WTC11 (cell line): ENCODE results near the gene TRMT1L. TPM values are rescaled to one million over a fixed set of nuclear protein-coding genes. Genes with fewer than 3 reads are reported as not detected.

ENCODE experiments used
- ATAC-seq: fragments of 200-7000 bp; cut with Tn5 transposase; 2 replicates; pipeline ENCODE4 v1.10.0; 2021; ENCODE audit warnings: mild to moderate bottlenecking, moderate library complexity
- CTCF ChIA-PET: fragments of 300-600 bp; sonication (Branson Sonifier 250); formaldehyde crosslinking; loops from one replicate; lab custom pipeline; 2021; ENCODE audit warnings: antibody characterized with exemption; lab: Charles Lee
- POLR2A ChIA-PET: fragments of 350-600 bp; sonication (Branson Sonifier 250); formaldehyde crosslinking; loops from one replicate; lab custom pipeline; 2021; ENCODE audit warnings: antibody characterized with exemption; lab: Charles Lee
- DNase-seq: peaks from one replicate; pipeline ENCODE4 v3.0.0; 2021; ENCODE audit warnings: low spot score
- H3K27ac Mint-ChIP-seq: 2 replicates; pipeline ENCODE4 v1.8.0; 2021; ENCODE audit warnings: mixed read lengths
- H3K27me3 Mint-ChIP-seq: 2 replicates; pipeline ENCODE4 v1.8.0; 2021; ENCODE audit warnings: low read depth, mild to moderate bottlenecking, moderate library complexity, mixed read lengths
- H3K36me3 Mint-ChIP-seq: 2 replicates; pipeline ENCODE4 v1.8.0; 2021; ENCODE audit warnings: mixed read lengths
- H3K4me1 Mint-ChIP-seq: 2 replicates; pipeline ENCODE4 v1.8.0; 2022; ENCODE audit warnings: mixed read lengths
- H3K4me3 Mint-ChIP-seq: 2 replicates; pipeline ENCODE4 v1.8.0; 2021; ENCODE audit warnings: mild to moderate bottlenecking, moderate library complexity, mixed read lengths
- H3K9me3 Mint-ChIP-seq: 2 replicates; pipeline ENCODE4 v1.8.0; 2021; ENCODE audit warnings: mixed read lengths
- ARID4B ChIP-seq: sonication (generic); formaldehyde crosslinking; IDR thresholded peaks from 2 replicates; pipeline ENCODE4 v1.8.0; 2023; ENCODE audit warnings: missing genetic modification reagents, mild to moderate bottlenecking, borderline replicate concordance
- CDX4 ChIP-seq: fragments of 250-450 bp; sonication (Bioruptor Pico); IDR thresholded peaks from 2 replicates; pipeline ENCODE4 v1.9.0; 2021; ENCODE audit warnings: moderate library complexity, mild to moderate bottlenecking, inconsistent platforms, borderline replicate concordance
- FOXJ3 ChIP-seq: sonication (generic); formaldehyde crosslinking; IDR thresholded peaks from 2 replicates; pipeline ENCODE4 v1.9.0; 2021; ENCODE audit warnings: missing genetic modification reagents, mild to moderate bottlenecking, borderline replicate concordance
- FOXP4 ChIP-seq: sonication (generic); formaldehyde crosslinking; IDR thresholded peaks from 2 replicates; pipeline ENCODE4 v1.8.0; 2022; ENCODE audit warnings: mild to moderate bottlenecking, missing genetic modification reagents
- IRF2 ChIP-seq: sonication (generic); formaldehyde crosslinking; IDR thresholded peaks from 2 replicates; pipeline ENCODE4 v1.8.0; 2022; ENCODE audit warnings: low read depth, missing genetic modification reagents, borderline replicate concordance
- MAX ChIP-seq: sonication (generic); formaldehyde crosslinking; IDR thresholded peaks from 2 replicates; pipeline ENCODE4 v1.8.0; 2022; ENCODE audit warnings: mild to moderate bottlenecking, missing genetic modification reagents
- MYBL2 ChIP-seq: sonication (generic); formaldehyde crosslinking; IDR thresholded peaks from 2 replicates; pipeline ENCODE4 v1.8.1; 2023; ENCODE audit warnings: mild to moderate bottlenecking, moderate library complexity, missing genetic modification reagents
- NFE2L1 ChIP-seq: sonication (generic); formaldehyde crosslinking; IDR thresholded peaks from 2 replicates; pipeline ENCODE4 v1.8.1; 2023; ENCODE audit warnings: missing genetic modification reagents
- NR1H2 ChIP-seq: sonication (generic); formaldehyde crosslinking; IDR thresholded peaks from 2 replicates; pipeline ENCODE4 v1.9.0; 2021; ENCODE audit warnings: mild to moderate bottlenecking, moderate library complexity, missing genetic modification reagents
- STAT6 ChIP-seq: sonication (generic); formaldehyde crosslinking; conservative IDR thresholded peaks from 2 replicates; pipeline ENCODE4 v1.8.1; 2023; ENCODE audit warnings: mild to moderate bottlenecking, low read depth, missing genetic modification reagents, moderate library complexity
- ZNF396 ChIP-seq: fragments of 250-450 bp; sonication (Bioruptor Pico); IDR thresholded peaks from 2 replicates; pipeline ENCODE4 v1.8.0; 2021; ENCODE audit warnings: mild to moderate bottlenecking, moderate library complexity, borderline replicate concordance
- ZNF416 ChIP-seq: fragments of 250-450 bp; sonication (Bioruptor Pico); IDR thresholded peaks from 2 replicates; pipeline ENCODE4 v1.9.0; 2021; ENCODE audit warnings: mild to moderate bottlenecking, inconsistent platforms
- ZNF532 ChIP-seq: fragments of 250-450 bp; sonication (Bioruptor Pico); IDR thresholded peaks from 2 replicates; pipeline ENCODE4 v1.9.0; 2021; ENCODE audit warnings: mild to moderate bottlenecking, borderline replicate concordance
- total RNA-seq: library from RNA; stranded (reverse); gene quantifications from 3 replicates; pipeline ENCODE4 v1.2.3, GENCODE V29; 2021

TRMT1L gene
- total RNA-seq, 1 experiment from 2014 or later = 24.7 TPM

- no peak for TF ChIP-seq ZNF532 (CRISPR knock-in tag)
- TF ChIP-seq STAT6 (CRISPR knock-in tag) = no peak
- no peak for TF ChIP-seq MYBL2
These were observed 48.4 kb downstream of the TRMT1L start (continued) for GRCh38 chr1:185108321-185108720.

GRCh38 chr1:185105121-185105520 lies 51.6 kb downstream of the TRMT1L start:
- ATAC-seq = no peak
- TF ChIP-seq FOXP4 (CRISPR knock-in tag) (no peak), CDX4 (no peak), ZNF396 (CRISPR knock-in tag) (no peak), ZNF416 (no peak), IRF2 (CRISPR knock-in tag) (no peak), ZNF532 (CRISPR knock-in tag) (no peak), NFE2L1 (CRISPR knock-in tag) (no peak), FOXJ3 (CRISPR knock-in tag) (no peak), NR1H2 (CRISPR knock-in tag) (no peak), ARID4B (no peak), MAX (no peak)
- Mint-ChIP-seq H3K27ac (0 out of 2 replicates have a peak overlapping the region, but pooled peaks have one; percentile 35), H3K4me1 (no peaks in the 10 kb centered on the region), H3K27me3 (no peaks in the 10 kb centered on the region), H3K9me3 (peaks cover 15% of the 10 kb centered on the region), H3K4me3 (no peak overlapping the region), H3K36me3 (peaks cover 23% of the 10 kb centered on the region)
- ChIA-PET POLR2A (interaction anchor here (0.6 kb wide), 1 partner anchor 20 kb away, joined by 3 read pairs; no protein-coding TSS in a partner anchor), CTCF (no interaction called here)
- DNase-seq = no peak
